Measurements from ENCODE around the gene IGFN1. TPM values are rescaled to one million over a fixed set of nuclear protein-coding genes. Genes with fewer than 3 reads are reported as not detected.

IGFN1 gene
- total and polyA plus RNA-seq, 9 of the 15 experiments (the other 6 are each of a cell fraction or from before 2014, with no cell fraction given) = 0.04 TPM; not detected in 8

DNA sequence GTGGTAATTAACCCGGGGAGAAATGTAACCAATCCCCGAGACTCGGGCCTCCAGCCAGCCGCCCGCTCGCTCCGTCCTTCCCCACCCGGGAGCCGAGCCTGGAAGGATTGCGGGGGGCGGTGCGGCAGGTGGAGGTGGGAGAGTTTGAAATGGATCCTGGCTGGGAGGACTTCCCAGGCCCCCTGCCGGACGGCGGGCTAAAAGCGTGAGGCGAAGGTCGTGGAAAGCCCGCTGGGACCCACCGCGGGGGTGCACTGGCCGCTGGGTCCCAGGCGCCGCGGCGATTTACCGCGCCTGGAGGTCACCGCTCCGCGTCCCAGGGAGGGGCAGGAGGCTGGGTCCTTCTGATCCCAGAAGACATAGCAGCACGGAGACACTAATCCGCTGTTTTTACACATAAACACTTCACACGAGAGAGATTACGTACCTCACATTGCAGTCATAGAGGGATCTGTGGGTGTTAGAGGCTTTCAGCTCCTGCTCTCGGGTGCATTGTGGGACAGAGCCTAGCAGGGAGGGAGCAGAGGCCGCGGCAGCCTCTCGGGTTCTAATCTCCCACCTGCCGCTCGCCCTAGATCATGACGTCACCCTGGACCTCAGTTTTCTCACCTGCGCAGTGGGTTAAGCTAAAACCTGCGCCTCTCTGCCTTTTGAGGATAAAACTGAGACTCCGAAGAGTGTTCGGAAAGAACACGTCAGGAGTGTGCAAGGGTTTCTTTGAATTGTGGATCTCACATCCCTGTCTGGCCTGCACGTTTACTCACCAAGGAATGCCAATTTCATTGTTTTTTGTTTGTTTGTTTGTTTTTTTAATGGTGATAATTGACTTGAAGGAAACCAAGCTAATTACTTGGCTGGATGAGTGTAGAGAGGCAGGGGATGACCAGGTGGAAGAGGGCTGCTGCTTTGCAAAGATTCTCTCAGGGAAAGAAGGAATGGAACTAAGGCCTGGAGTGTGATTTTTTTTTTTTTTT lies 19.3 kb upstream of the IGFN1 start (continued):
- TF ChIP-seq, protein P1, sequence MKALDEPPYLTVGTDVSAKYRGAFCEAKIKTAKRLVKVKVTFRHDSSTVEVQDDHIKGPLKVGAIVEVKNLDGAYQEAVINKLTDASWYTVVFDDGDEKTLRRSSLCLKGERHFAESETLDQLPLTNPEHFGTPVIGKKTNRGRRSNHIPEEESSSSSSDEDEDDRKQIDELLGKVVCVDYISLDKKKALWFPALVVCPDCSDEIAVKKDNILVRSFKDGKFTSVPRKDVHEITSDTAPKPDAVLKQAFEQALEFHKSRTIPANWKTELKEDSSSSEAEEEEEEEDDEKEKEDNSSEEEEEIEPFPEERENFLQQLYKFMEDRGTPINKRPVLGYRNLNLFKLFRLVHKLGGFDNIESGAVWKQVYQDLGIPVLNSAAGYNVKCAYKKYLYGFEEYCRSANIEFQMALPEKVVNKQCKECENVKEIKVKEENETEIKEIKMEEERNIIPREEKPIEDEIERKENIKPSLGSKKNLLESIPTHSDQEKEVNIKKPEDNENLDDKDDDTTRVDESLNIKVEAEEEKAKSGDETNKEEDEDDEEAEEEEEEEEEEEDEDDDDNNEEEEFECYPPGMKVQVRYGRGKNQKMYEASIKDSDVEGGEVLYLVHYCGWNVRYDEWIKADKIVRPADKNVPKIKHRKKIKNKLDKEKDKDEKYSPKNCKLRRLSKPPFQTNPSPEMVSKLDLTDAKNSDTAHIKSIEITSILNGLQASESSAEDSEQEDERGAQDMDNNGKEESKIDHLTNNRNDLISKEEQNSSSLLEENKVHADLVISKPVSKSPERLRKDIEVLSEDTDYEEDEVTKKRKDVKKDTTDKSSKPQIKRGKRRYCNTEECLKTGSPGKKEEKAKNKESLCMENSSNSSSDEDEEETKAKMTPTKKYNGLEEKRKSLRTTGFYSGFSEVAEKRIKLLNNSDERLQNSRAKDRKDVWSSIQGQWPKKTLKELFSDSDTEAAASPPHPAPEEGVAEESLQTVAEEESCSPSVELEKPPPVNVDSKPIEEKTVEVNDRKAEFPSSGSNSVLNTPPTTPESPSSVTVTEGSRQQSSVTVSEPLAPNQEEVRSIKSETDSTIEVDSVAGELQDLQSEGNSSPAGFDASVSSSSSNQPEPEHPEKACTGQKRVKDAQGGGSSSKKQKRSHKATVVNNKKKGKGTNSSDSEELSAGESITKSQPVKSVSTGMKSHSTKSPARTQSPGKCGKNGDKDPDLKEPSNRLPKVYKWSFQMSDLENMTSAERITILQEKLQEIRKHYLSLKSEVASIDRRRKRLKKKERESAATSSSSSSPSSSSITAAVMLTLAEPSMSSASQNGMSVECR (CRISPR knock-in tag; IDR thresholded peaks at IDR 0.05) = no peak; the same call in 1 of the 2 replicates
- no peak for TF ChIP-seq ZNF644 (tag; IDR thresholded peaks at IDR 0.05; ENCODE audit: low read depth)
- TF ChIP-seq ZNF143 (CRISPR knock-in tag; IDR thresholded peaks at IDR 0.05) = peak; percentile 50; the same call in 1 of the 2 replicates
- no peak for TF ChIP-seq ZNF766 (CRISPR knock-in tag; conservative IDR thresholded peaks at IDR 0.05)
- no peak for TF ChIP-seq DDX20 (tag; IDR thresholded peaks at IDR 0.05; ENCODE audit: low read depth)
- TF ChIP-seq, protein P2, sequence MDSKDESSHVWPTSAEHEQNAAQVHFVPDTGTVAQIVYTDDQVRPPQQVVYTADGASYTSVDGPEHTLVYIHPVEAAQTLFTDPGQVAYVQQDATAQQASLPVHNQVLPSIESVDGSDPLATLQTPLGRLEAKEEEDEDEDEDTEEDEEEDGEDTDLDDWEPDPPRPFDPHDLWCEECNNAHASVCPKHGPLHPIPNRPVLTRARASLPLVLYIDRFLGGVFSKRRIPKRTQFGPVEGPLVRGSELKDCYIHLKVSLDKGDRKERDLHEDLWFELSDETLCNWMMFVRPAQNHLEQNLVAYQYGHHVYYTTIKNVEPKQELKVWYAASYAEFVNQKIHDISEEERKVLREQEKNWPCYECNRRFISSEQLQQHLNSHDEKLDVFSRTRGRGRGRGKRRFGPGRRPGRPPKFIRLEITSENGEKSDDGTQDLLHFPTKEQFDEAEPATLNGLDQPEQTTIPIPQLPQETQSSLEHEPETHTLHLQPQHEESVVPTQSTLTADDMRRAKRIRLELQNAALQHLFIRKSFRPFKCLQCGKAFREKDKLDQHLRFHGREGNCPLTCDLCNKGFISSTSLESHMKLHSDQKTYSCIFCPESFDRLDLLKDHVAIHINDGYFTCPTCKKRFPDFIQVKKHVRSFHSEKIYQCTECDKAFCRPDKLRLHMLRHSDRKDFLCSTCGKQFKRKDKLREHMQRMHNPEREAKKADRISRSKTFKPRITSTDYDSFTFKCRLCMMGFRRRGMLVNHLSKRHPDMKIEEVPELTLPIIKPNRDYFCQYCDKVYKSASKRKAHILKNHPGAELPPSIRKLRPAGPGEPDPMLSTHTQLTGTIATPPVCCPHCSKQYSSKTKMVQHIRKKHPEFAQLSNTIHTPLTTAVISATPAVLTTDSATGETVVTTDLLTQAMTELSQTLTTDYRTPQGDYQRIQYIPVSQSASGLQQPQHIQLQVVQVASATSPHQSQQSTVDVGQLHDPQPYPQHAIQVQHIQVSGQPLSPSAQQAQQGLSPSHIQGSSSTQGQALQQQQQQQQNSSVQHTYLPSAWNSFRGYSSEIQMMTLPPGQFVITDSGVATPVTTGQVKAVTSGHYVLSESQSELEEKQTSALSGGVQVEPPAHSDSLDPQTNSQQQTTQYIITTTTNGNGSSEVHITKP (IDR thresholded peaks at IDR 0.05; ENCODE audit: partially characterized antibody) = no peak
- TF ChIP-seq NCOA2 (IDR thresholded peaks at IDR 0.05; ENCODE audit: partially characterized antibody in 2 of 2) = no peak
- no peak for TF ChIP-seq ZNF551 (CRISPR knock-in tag; IDR thresholded peaks at IDR 0.05)
- no peak; the same call in 1 of the 2 replicates for TF ChIP-seq ZEB2 (IDR thresholded peaks at IDR 0.05)
- no peak for TF ChIP-seq NFRKB (IDR thresholded peaks at IDR 0.05; ENCODE audit: low read depth)
- TF ChIP-seq, protein P3, sequence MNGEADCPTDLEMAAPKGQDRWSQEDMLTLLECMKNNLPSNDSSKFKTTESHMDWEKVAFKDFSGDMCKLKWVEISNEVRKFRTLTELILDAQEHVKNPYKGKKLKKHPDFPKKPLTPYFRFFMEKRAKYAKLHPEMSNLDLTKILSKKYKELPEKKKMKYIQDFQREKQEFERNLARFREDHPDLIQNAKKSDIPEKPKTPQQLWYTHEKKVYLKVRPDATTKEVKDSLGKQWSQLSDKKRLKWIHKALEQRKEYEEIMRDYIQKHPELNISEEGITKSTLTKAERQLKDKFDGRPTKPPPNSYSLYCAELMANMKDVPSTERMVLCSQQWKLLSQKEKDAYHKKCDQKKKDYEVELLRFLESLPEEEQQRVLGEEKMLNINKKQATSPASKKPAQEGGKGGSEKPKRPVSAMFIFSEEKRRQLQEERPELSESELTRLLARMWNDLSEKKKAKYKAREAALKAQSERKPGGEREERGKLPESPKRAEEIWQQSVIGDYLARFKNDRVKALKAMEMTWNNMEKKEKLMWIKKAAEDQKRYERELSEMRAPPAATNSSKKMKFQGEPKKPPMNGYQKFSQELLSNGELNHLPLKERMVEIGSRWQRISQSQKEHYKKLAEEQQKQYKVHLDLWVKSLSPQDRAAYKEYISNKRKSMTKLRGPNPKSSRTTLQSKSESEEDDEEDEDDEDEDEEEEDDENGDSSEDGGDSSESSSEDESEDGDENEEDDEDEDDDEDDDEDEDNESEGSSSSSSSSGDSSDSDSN (IDR thresholded peaks at IDR 0.05; ENCODE audit: borderline replicate concordance in 1 of 2, low read depth in 2 of 2, low read length in 2 of 2) = peak; percentile 79; a peak in 2 of 4 replicates
- no peak for TF ChIP-seq NUFIP1 (IDR thresholded peaks at IDR 0.05; ENCODE audit: partially characterized antibody)
- TF ChIP-seq, protein P4, sequence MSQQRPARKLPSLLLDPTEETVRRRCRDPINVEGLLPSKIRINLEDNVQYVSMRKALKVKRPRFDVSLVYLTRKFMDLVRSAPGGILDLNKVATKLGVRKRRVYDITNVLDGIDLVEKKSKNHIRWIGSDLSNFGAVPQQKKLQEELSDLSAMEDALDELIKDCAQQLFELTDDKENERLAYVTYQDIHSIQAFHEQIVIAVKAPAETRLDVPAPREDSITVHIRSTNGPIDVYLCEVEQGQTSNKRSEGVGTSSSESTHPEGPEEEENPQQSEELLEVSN (IDR thresholded peaks at IDR 0.05; ENCODE audit: borderline replicate concordance in 1 of 2, extremely low read depth in 1 of 2, insufficient read depth in 1 of 2, insufficient read length in 1 of 2, low read depth in 1 of 2, low read length in 1 of 2, poor library complexity in 1 of 2, severe bottlenecking in 1 of 2) = peak; percentile 11 to 44

All from K562 (cell line).